Skeletal muscle tissue (tissue), 4 donors: ENCODE measurements around the gene ZNF598. TPM values are rescaled to one million over a fixed set of nuclear protein-coding genes. Genes with fewer than 3 reads are reported as not detected.
A peak's percentile ranks its signal among the peaks of the same experiment; 100 is the strongest.

Experiments
- H3K27ac ChIP-seq: one replicate; pipeline ENCODE4 v1.7.0; 2013; ENCODE audit warnings: mild to moderate bottlenecking, low read depth, low read length, inconsistent platforms
- H3K27me3 ChIP-seq, 3 donors: one replicate each; pipeline ENCODE4 v1.7.0; 2013; ENCODE audit warnings: low read length in 3 of 3; ENCODE audit not compliant: control insufficient read depth in 3 of 3, insufficient read depth in 3 of 3
- H3K36me3 ChIP-seq, 3 donors: one replicate each; pipeline ENCODE4 v1.7.0; 2013; ENCODE audit warnings: low read length in 3 of 3; ENCODE audit not compliant: control insufficient read depth in 3 of 3, insufficient read depth in 3 of 3
- H3K4me1 ChIP-seq, 3 donors: one replicate each; pipeline ENCODE4 v1.7.0; 2013; ENCODE audit warnings: low read length in 3 of 3, mild to moderate bottlenecking in 3 of 3; ENCODE audit not compliant: control insufficient read depth in 3 of 3, insufficient read depth in 3 of 3
- H3K4me3 ChIP-seq, 3 donors: one replicate each; pipeline ENCODE4 v1.7.0; 2013; ENCODE audit warnings: low read length in 3 of 3
- H3K9ac ChIP-seq, 3 donors: one replicate each; pipeline ENCODE4 v1.7.0; 2013; ENCODE audit warnings: low read length in 3 of 3, mild to moderate bottlenecking in 3 of 3, moderate library complexity in 2 of 3, low read depth in 1 of 3
- H3K9me3 ChIP-seq, 3 donors: one replicate each; pipeline ENCODE4 v1.7.0; 2013; ENCODE audit warnings: low read length in 3 of 3; ENCODE audit not compliant: control insufficient read depth in 3 of 3
- total RNA-seq: library from RNA; depleted of rRNA; stranded (reverse); fragments of >200 nt; gene quantifications from one replicate; pipeline ENCODE4 v1.2.3, GENCODE V29; 2014
- donor health status: Osteomylitis.

ZNF598 gene
- total RNA-seq, result 4.7 TPM

DNA sequence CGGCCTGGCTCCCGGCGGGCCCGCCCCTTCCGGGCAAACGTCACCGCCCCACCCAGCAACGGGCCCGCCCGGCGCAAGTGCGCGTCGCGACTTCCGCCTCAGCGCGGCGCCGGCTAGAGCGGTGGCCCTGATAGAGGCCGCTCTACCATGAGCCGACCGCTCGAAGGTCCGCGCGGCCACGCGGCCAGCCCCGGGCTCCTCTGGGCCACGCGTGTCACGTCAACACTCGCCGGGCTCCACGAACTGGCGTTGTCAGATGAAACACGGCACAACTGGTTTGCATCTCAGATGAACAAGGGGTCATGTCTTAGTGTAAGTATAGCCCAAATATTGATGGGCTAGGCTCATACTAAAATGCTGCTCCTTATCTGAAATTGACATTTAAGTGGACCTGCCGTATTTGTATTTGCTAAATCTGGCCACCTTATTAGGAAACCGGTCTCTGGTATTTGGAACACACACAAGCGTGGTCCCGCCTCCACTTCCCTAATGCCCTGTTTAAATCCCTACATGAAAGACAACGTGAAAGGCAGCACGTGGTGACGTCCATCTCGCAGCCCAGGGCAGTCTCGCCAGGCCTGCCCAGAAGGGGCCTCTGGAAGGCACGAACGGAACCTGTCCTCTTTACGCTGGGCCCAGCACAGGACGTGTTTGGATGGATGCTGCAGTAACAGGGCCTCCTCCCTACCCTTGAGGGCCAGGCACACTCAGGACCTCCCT is at the start of gene ZNF598:
TSS of gene ZNF598 (minus strand) at position 31 of the 720 bp plus-strand sequence.
- H3K4me1 ChIP-seq, result peaks cover 46 to 52% (median 49%) of the 10 kb centered on the region in 3 donors
- peaks cover 0 to 4% (median 2%) of the 10 kb centered on the region in 3 donors for H3K36me3 ChIP-seq
- H3K27ac ChIP-seq, result peak within 1 kb of the TSS; percentile 91
- H3K27me3 ChIP-seq, result no peaks in the 10 kb centered on the region
- peak within 1 kb of the TSS; percentile 88 to 90 (median 89) for H3K9ac ChIP-seq
- H3K4me3 ChIP-seq, result peak within 1 kb of the TSS; percentile 81 to 93 (median 93)
- no peaks in the 10 kb centered on the region for H3K9me3 ChIP-seq

DNA sequence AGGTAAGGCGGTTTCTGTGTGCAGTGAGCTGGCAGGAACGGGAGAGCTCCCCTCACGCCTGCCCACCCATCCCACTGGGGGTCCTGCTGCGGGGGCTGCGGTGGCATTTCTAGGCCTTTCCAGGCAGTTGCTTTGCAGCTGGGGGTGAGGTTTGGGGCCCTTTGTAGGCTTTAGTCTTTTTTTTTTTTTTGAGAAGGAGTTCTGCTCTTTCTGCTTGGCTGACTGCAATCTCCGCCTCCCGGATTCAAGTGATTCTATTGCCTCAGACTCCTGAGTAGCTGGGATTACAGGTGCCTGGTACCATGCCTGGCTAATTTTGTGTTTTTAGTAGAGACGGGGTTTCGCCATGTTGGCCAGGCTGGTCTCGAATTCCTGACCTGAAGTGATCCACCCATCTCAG is 49.3 kb upstream of the ZNF598 start:
- peaks cover 39 to 55% (median 50%) of the 10 kb centered on the region in 3 donors for H3K36me3 ChIP-seq
- H3K4me3 ChIP-seq, result no peak overlapping the region
- no peaks in the 10 kb centered on the region for H3K9me3 ChIP-seq
- H3K27me3 ChIP-seq, result no peaks in the 10 kb centered on the region
- H3K9ac ChIP-seq, result no peak overlapping the region
- no peaks in the 10 kb centered on the region for H3K4me1 ChIP-seq
- no peak overlapping the region for H3K27ac ChIP-seq

DNA sequence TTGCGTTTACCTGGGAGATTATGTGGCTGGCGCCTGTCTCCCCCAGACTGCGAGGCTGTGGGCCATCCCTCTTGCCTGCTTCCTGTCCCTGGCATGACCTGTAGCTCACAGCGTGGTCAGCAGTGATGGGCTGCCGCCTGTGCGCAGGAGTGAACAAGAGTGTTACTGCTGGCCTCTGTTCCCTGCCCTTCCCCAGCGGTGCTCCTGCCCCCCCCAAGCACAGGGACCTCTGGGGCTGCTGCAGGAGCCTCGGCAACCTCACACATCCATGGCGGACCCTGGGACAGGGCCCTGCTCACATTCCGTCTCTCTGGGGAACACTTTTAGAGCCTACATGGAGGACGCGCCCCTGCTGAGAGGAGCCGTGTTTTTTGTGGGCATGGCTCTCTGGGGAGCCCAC is 48.8 kb upstream of the ZNF598 start:
- H3K36me3 ChIP-seq, result peaks cover 39 to 55% (median 50%) of the 10 kb centered on the region in 3 donors
- no peak overlapping the region for H3K9ac ChIP-seq
- H3K27me3 ChIP-seq, result no peaks in the 10 kb centered on the region
- no peaks in the 10 kb centered on the region for H3K9me3 ChIP-seq
- no peak overlapping the region for H3K27ac ChIP-seq
- H3K4me3 ChIP-seq, result no peak overlapping the region
- no peaks in the 10 kb centered on the region for H3K4me1 ChIP-seq

DNA sequence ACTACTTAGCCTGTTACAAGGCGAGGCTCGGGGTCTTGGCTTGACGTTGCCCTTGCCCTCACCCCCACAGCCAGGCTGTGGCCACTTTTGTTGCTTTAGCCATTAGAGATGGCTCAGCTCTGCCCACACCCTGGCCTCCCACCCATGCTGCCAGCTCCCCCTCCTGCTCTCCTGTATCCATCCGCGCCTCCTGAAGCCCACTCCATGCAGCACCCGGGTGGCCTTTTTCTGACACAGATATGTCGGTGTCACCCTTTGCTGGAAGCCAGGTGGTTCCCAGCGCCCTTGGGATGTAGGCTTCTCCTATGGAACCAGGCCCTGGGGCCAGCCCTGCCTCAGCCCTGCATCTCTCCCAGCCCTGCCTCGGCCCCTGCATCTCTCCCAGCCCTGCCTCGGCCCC is 47.8 kb upstream of the ZNF598 start:
- Histone ChIP-seq H3K27me3 (no peaks in the 10 kb centered on the region), H3K4me1 (no peaks in the 10 kb centered on the region), H3K9me3 (no peaks in the 10 kb centered on the region), H3K27ac (no peak overlapping the region), H3K9ac (no peak overlapping the region), H3K4me3 (no peak overlapping the region), H3K36me3 (peaks cover 45 to 58% (median 58%) of the 10 kb centered on the region in 3 donors)

DNA sequence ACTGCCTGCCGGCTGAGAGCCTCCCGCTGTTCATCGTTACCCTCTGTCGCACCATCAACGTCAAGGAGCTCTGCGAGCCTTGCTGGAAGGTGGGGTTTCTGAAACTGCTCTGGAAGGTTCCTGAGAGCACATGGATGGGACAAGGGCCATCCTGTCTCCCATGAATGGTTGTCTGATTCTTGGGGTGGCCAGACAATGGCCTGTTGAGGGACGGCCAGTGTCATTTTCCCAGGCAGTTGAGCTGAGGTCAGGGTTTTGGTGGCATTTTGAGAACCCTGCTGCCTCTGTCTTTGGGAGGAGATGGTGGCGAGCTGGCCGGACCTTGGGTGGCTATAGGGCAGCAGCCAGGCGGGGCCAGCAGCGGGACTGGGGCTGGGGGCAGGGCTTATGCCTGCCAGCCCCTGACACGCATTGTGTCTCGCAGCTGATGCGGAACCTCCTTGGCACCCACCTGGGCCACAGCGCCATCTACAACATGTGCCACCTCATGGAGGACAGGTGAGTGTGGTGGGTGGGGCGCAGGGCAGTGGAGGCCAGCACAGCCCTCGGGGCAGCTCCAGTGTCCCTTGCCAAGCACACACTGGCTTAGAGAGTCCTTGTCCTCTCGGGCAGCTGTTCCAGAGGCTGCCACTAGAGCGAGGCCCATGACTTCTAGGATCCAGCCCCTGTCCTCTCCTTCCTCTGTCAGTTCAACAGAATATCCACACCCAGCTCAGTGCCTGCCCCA is 47.2 kb upstream of the ZNF598 start:
- peaks cover 48 to 62% (median 57%) of the 10 kb centered on the region in 3 donors for H3K36me3 ChIP-seq

DNA sequence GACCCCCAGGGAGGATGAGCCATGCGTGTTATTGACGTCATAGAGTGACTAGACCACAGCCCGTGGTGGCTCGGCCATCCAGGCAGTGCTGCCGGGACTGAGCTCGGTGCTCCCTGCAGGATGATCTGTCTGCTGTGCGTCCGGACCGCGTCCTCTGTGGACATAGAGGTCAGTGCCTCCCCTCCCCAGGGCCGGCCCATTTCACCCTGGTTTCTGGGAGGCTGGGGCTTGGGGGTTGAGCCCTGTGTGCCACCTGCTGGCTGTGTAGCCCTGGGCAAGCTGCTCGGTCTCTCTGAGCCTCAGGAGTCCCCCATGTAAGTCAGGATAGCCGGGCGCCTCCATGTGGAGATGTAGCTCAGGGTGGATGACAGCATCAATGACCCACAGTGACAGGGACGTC is 46.5 kb upstream of the ZNF598 start:
- Histone ChIP-seq H3K9ac (no peak overlapping the region), H3K4me3 (no peak overlapping the region), H3K27me3 (no peaks in the 10 kb centered on the region), H3K27ac (no peak overlapping the region), H3K4me1 (no peaks in the 10 kb centered on the region), H3K36me3 (peaks cover 52 to 67% (median 56%) of the 10 kb centered on the region in 3 donors), H3K9me3 (no peaks in the 10 kb centered on the region)

More for the DNA sequence above, 47.2 kb upstream of the ZNF598 start:
- H3K27me3 ChIP-seq, result no peaks in the 10 kb centered on the region
- H3K27ac ChIP-seq, result no peak overlapping the region
- H3K4me3 ChIP-seq, result no peak overlapping the region
- no peaks in the 10 kb centered on the region for H3K9me3 ChIP-seq
- no peaks in the 10 kb centered on the region for H3K4me1 ChIP-seq
- no peak overlapping the region for H3K9ac ChIP-seq

DNA sequence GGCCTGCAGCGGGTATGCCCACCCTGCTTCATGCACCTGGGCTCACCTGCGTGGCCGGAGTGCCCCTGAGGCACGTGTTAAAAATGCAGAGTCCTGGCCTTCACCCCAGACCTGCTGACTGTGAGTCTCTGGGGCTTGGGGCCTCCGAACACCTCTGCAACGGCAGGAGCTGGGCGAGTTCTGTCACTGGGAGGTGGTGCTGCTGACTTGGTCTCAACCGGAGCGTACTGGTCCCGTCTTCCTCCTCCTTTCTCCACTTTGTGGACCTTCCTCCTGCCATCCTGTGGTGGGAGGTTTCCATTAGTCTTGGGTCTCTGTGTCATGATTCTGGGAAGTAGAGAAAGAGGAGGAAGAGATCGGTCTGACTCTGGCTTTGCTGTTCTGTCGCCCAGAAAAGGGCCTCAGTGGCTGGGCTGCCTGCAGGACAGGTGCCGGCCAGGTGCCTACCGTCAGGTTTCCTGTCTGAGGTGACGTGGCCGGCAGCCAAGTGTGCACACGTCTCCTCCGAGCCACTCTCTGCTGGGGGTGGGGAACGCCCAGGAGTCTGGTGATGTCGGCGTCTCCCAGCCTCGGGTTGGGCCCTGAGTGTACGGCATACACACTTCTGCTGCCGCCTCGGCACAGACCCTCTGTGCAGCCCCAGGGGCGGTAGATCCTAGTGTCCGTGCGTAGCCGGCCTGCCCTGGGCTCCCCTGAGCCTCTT is 45.1 kb upstream of the ZNF598 start:
- Histone ChIP-seq H3K4me1 (no peaks in the 10 kb centered on the region), H3K4me3 (no peak overlapping the region), H3K27ac (no peak overlapping the region), H3K9me3 (no peaks in the 10 kb centered on the region), H3K36me3 (peaks cover 43 to 57% (median 50%) of the 10 kb centered on the region in 3 donors), H3K9ac (no peak overlapping the region), H3K27me3 (no peaks in the 10 kb centered on the region)

DNA sequence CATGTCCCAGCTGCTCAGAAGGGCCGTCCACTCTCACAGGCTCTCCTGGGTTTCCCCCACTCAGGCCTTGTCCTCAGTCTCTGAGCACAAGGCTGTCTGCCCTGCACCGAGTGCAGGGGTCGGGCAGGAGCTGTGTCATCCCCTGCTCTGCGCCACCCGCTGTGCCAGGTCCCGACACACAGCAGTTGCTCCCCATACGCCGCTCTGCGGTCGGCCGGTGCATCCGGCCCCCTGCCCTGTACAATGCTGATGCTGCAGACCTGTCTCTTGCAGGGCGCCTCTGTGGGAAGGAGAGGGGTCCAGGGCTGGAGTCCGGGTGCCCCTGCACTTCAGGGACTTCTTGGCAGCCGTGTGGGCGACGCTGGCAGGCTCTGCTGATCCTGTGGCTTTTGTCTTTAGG is 44.3 kb upstream of the ZNF598 start:
- peaks cover 43 to 57% (median 50%) of the 10 kb centered on the region in 3 donors for H3K36me3 ChIP-seq
- no peaks in the 10 kb centered on the region for H3K9me3 ChIP-seq
- peaks cover 0 to 4% (median 3%) of the 10 kb centered on the region in 3 donors for H3K4me1 ChIP-seq
- H3K4me3 ChIP-seq, result no peak overlapping the region
- H3K27me3 ChIP-seq, result no peaks in the 10 kb centered on the region
- H3K9ac ChIP-seq, result no peak overlapping the region
- H3K27ac ChIP-seq, result no peak overlapping the region

DNA sequence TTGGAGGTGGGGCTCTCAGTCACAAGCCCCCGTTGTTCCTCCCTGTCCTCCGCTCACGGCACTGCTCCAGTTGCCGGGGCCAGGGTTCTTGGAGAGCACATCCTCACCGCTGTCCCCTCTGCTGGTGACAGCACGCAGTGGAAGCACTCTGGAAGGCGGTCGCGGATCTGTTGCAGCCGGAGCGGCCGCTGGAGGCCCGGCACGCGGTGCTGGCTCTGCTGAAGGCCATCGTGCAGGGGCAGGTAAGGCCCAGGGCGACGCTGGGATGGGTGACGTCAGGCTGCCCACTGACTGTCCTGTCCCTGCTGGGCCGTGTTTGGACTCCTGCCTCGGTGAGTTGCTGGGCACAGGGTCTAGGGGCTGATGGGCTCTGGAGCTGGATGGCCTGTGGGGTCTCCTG is 43.6 kb upstream of the ZNF598 start:
- Histone ChIP-seq H3K4me3 (no peak overlapping the region), H3K4me1 (peaks cover 6 to 11% (median 10%) of the 10 kb centered on the region in 3 donors), H3K36me3 (peaks cover 38 to 55% (median 48%) of the 10 kb centered on the region in 3 donors), H3K27ac (no peak overlapping the region), H3K9ac (no peak overlapping the region), H3K27me3 (no peaks in the 10 kb centered on the region), H3K9me3 (no peaks in the 10 kb centered on the region)
